ENCODE data around the gene LRRC14B.
A peak's percentile ranks its signal among the peaks of the same experiment; 100 is the strongest.

LRRC14B gene

DNA sequence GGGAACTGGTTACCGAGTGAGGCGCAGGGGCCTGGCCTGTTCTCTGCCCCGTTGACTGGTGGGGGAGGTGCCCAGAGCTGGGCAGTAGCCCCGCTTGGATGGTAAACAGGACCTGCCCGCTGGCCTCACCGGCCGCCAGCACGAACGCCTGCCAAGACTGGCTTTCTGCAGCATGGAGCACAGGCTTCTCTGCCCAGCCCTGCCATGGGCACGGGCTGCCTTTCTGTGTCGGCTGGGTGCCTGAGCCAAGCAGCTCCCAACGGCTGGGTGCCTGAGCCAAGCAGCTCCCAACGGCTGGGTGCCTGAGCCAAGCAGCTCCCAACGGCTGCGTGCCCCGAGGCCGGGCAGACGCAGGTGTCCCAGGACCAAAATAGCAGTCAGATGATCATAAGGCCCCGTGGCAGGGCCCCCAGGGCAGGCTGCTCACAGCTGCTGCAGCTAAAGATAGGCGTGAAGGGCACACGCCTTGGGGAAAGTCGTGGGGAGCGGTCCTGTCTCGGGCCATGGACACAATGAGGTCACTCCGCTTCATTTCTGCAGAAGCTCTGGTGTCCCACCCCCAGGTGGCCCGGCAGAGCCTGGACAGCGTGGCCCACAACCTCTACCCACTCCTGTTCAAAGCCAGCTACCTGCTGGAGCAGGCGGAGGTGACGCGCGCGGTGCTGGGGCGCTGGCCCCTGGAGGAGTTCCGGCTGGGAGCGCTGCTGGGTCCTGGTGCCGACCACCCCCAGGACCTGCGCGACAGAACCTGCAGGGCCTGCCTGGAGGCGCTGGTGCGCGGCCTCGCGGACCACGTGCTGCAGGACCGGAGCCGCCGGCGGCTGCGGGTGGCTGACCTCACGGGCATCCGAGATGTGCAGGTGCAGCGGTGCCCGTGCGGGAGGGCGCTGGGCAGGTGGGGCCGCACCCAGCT, at the start of gene LRRC14B:
TSS of gene LRRC14B (plus strand) at position 460 of the 913 bp plus-strand sequence. CDS start at position 504, 44 bp downstream.
- peaks cover 90% of the 10 kb centered on the region for H3K4me1 ChIP-seq
- H3K4me2 ChIP-seq = peak within 1 kb of the TSS; percentile 99
- H3K36me3 ChIP-seq = peaks cover 30% of the 10 kb centered on the region
- peak within 1 kb of the TSS; percentile 94 for H3K9ac ChIP-seq
- H3K4me3 ChIP-seq = peak within 1 kb of the TSS; percentile 89
- H3K27me3 ChIP-seq = no peaks in the 10 kb centered on the region
- peaks cover 30% of the 10 kb centered on the region for H4K20me1 ChIP-seq
- H3K9me3 ChIP-seq = no peaks in the 10 kb centered on the region
- no peak for TF ChIP-seq Cebpa-rat (IDR thresholded peaks at IDR 0.05)
- peak within 1 kb of the TSS; percentile 100 for H3K27ac ChIP-seq

DNA sequence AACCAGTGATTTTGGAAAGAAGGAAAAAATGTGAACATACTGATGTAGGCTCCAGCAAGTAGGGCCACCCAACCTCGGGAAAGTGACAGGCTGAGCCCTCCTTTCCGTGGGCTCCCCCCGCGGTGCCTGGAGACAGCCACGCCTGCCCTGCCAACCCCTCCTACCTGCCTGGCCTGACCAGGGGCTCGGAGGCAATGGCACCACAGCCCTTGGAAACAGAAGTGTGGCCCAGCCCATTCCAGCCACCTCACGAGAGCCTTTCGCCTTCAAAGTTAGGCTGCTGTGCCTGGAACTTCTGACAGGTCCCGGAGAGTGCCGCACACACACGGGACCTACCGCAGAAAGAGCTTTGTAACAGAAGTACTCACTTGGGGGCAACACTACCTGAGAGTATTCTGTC, 49.5 kb upstream of the LRRC14B start:
- no peaks in the 10 kb centered on the region for H3K4me1 ChIP-seq
- no peaks in the 10 kb centered on the region for H3K27me3 ChIP-seq
- peaks cover 88% of the 10 kb centered on the region for H3K36me3 ChIP-seq
- TF ChIP-seq Cebpa-rat (IDR thresholded peaks at IDR 0.05) = no peak
- no peak overlapping the region for H3K4me2 ChIP-seq
- peaks cover 37% of the 10 kb centered on the region for H4K20me1 ChIP-seq
- H3K9ac ChIP-seq = no peak overlapping the region
- H3K27ac ChIP-seq = no peak overlapping the region
- peaks cover 25% of the 10 kb centered on the region for H3K9me3 ChIP-seq
- no peak overlapping the region for H3K4me3 ChIP-seq

DNA sequence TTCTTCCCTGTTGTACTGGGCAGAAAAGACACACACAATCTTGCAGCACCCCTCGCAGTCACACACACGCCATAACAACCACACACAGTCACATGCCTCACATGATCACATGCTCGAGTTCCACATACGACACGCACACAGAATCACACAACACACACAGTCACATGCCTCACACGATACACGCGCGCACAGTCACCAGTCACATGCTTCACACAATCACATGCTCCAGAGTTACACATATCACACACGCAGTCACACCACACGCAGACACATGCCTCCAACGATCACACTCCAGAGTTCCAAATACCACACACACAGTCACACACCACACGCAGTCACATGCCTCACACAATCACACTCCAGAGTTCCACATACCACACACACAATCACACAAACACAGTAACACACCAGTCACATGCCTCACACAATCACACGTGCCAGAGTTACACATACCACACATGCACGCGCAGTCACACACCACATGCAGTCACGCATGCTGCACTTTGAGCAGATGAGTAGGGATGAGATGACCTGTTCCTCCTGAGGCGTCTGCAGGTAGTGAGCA, 49.0 kb upstream of the LRRC14B start:
- H3K9ac ChIP-seq = no peak overlapping the region
- no peaks in the 10 kb centered on the region for H3K4me1 ChIP-seq
- no peak for TF ChIP-seq Cebpa-rat (IDR thresholded peaks at IDR 0.05)
- H3K27ac ChIP-seq = no peak overlapping the region
- H3K36me3 ChIP-seq = peaks cover 88% of the 10 kb centered on the region
- peaks cover 30% of the 10 kb centered on the region for H3K9me3 ChIP-seq
- no peaks in the 10 kb centered on the region for H3K27me3 ChIP-seq
- no peak overlapping the region for H3K4me2 ChIP-seq
- peaks cover 31% of the 10 kb centered on the region for H4K20me1 ChIP-seq
- H3K4me3 ChIP-seq = no peak overlapping the region

DNA sequence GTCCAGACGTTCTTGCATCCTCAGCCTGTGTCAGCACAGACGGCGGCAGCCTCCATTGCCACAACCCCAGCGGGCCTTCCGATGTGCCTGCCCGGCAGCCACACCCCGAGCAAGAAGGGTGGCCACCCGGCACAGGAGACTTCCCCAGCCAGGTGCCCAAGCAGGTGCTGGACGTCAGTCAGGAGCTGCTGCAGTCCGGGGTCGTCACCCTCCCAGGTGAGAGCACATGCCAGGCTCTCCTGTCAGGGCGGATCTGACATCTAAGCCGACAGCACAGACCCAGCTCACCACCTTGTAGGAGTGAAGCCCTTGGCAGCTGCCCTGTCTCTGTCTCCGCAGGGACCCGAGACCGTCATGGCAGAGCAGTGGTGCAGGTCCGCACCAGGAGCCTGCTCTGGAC, 48.3 kb upstream of the LRRC14B start:
- no peaks in the 10 kb centered on the region for H3K4me1 ChIP-seq
- H3K9ac ChIP-seq = no peak overlapping the region
- peaks cover 38% of the 10 kb centered on the region for H3K9me3 ChIP-seq
- no peak overlapping the region for H3K4me2 ChIP-seq
- H3K27me3 ChIP-seq = no peaks in the 10 kb centered on the region
- H4K20me1 ChIP-seq = peaks cover 24% of the 10 kb centered on the region
- H3K4me3 ChIP-seq = no peak overlapping the region
- no peak overlapping the region for H3K27ac ChIP-seq
- TF ChIP-seq Cebpa-rat (IDR thresholded peaks at IDR 0.05) = no peak
- peaks cover 90% of the 10 kb centered on the region for H3K36me3 ChIP-seq

DNA sequence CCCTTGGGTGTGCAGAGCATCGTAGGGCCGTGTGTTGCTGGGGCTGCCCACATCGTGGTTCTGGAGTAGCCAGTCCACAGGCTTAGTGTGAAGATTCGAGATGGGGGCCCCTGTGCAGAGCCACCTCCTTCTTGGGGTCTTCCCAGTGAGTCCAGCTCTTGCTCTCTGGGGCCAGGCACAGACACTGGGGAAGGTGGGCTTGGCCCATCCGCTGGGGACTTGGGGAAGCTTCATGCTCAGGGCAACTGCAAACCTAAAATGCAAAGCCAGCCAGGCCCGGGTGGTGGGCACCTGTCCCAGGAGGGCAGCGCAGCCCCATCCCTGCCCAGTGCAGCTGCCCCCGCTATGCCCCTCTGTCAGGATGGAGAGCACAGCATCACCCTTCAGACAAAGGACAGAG, 46.4 kb upstream of the LRRC14B start:
- Histone ChIP-seq H3K9me3 (peaks cover 49% of the 10 kb centered on the region), H3K4me1 (no peaks in the 10 kb centered on the region), H3K4me3 (no peak overlapping the region), H3K9ac (no peak overlapping the region), H3K36me3 (peaks cover 87% of the 10 kb centered on the region), H3K27me3 (no peaks in the 10 kb centered on the region), H3K27ac (no peak overlapping the region), H3K4me2 (no peak overlapping the region), H4K20me1 (peaks cover 5% of the 10 kb centered on the region)
- TF ChIP-seq Cebpa-rat (IDR thresholded peaks at IDR 0.05) = no peak

DNA sequence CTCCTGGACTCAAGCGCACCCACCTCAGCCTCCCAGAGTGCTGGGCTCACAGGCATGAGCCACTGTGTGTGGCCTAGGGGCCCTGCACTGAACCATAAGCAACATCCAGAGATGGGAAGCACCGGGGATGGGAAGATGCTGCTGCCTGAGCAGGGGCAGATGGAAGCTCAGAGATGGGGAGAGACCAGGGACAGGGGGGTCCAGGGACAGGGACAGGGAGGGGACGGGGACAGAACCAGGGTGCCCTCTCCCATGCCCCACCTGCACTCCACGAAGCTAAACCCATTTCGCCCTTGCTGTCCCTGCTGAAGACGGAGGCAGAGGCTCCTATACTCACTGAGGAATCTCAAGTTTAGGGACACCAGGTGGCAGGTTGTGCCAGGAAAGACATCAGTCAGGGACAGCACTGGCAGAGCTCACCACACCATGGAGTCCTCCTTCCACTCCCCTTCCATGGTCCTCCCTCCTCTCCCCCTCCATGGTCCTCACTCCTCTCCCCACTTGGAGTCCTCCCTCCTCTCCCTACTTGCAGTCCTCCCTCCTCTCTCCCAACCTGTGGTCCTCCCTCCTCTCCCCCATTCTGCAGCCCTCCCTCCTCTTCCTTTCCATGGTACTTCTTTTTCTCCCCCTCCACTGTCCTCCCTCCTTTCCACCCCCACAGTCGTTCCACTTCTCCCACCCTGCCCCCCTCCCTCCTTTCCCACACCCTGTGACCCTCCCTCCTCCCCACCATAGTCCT, 45.5 kb upstream of the LRRC14B start:
- H3K9ac ChIP-seq = no peak overlapping the region
- no peak overlapping the region for H3K4me2 ChIP-seq
- peaks cover 49% of the 10 kb centered on the region for H3K9me3 ChIP-seq
- no peaks in the 10 kb centered on the region for H4K20me1 ChIP-seq
- H3K27ac ChIP-seq = no peak overlapping the region
- H3K36me3 ChIP-seq = peaks cover 90% of the 10 kb centered on the region
- no peak for TF ChIP-seq Cebpa-rat (IDR thresholded peaks at IDR 0.05)
- peaks cover 7% of the 10 kb centered on the region; the same call in 1 of the 2 replicates for H3K4me1 ChIP-seq
- H3K27me3 ChIP-seq = no peaks in the 10 kb centered on the region
- no peak overlapping the region for H3K4me3 ChIP-seq

DNA sequence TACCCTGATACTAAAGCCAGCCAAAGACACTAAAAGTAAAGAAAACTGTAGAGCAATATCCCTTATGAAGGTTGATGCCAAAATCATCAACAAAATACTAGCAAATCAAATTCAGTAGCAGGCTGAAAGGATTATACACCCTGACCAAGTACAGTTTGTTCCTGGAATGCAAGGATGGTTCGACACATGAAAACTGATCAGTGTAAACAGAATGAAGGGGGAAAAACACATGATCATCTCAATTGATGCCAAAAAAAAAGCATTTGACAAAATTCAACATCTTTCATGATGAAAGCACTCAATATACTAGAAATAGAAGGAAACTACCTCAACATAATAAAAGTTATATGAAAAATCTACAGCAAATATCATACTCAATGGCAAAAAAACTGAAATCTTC, 43.5 kb upstream of the LRRC14B start:
- TF ChIP-seq Cebpa-rat (IDR thresholded peaks at IDR 0.05) = no peak
- Histone ChIP-seq H3K9ac (no peak overlapping the region), H3K4me3 (no peak overlapping the region), H3K27me3 (no peaks in the 10 kb centered on the region), H3K36me3 (peaks cover 89% of the 10 kb centered on the region), H3K27ac (no peak overlapping the region), H3K4me2 (no peak overlapping the region), H4K20me1 (no peaks in the 10 kb centered on the region), H3K9me3 (peaks cover 49% of the 10 kb centered on the region), H3K4me1 (peaks cover 27% of the 10 kb centered on the region)

DNA sequence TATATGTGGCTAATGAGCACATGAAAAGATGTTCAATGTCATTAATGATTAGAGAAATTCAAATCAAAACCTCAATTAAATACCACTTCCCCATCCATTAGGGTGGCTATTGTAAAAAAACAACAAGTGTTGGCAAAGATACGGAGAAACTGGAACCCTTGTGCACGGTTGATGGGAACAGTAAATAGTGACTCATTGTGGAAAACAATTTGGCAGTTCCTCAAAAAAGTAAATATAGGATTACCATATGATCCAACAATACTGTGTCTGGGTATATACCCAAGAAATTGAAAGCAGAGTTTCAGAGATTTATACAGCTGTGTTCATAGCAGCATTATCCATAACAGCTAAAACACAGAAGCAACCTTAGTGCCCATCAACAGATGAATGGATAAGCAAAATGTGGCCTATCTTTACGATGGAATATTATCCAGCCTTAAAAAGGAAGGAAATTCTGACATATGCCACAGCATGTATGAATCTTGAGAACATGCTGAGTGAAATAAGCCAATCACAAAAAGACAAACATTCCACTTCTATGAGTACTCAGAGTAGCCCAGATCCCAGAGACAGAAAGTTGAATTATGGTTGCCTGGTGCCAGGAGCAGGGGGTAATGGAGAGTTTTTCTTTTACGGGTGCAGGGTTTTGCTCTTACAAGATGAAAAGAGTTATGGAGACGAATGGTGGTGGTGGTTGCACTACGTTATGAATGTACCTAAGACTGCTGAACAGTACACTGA, 41.4 kb upstream of the LRRC14B start:
- Histone ChIP-seq H3K27me3 (no peaks in the 10 kb centered on the region), H3K9ac (no peak overlapping the region), H3K27ac (no peak overlapping the region)

DNA sequence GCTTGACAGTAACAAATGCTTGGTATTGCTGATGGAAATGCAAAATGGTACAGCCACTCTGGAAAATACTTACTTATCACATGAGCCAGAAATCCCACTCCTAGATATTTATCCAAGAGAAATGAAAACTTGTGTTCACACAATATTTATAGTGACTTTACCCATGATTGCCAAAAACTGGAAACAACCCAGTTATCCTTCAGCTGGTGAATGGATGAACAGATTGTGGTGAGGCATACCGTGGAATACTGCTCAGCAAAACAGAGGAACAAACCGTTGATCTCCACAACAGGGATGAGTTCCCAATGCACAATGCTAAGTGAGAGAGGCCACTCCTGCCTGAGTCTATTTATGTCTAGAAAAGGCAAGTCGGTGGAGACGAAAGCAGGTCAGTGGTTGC, 40.5 kb upstream of the LRRC14B start:
- Histone ChIP-seq H3K9ac (no peak overlapping the region), H3K27ac (no peak overlapping the region), H3K9me3 (peaks cover 34% of the 10 kb centered on the region), H3K4me1 (peaks cover 57% of the 10 kb centered on the region), H3K4me2 (no peak overlapping the region), H3K4me3 (no peak overlapping the region), H4K20me1 (no peaks in the 10 kb centered on the region), H3K36me3 (peaks cover 64% of the 10 kb centered on the region), H3K27me3 (no peaks in the 10 kb centered on the region)
- TF ChIP-seq Cebpa-rat (IDR thresholded peaks at IDR 0.05) = no peak

More for the DNA sequence above, 41.4 kb upstream of the LRRC14B start:
- Histone ChIP-seq H3K4me1 (peaks cover 49% of the 10 kb centered on the region), H3K4me3 (no peak overlapping the region), H3K4me2 (no peak overlapping the region), H4K20me1 (no peaks in the 10 kb centered on the region), H3K36me3 (peaks cover 67% of the 10 kb centered on the region), H3K9me3 (peaks cover 42% of the 10 kb centered on the region)
- TF ChIP-seq Cebpa-rat (IDR thresholded peaks at IDR 0.05) = no peak
